HEK293 (cell line): ENCODE data around the gene KCNV2.

Experiments
- CTCF ChIA-PET: fragments of 350-600 bp; formaldehyde crosslinking; extraction: SDS; loops from one replicate; lab custom pipeline; 2021; ENCODE audit warnings: antibody characterized with exemption; lab: Yijun Ruan, JAX
- POLR2A ChIA-PET: fragments of 300-600 bp; formaldehyde crosslinking; extraction: SDS; loops from one replicate; lab custom pipeline; 2020; ENCODE audit warnings: antibody characterized with exemption, inconsistent platforms; lab: Yijun Ruan, JAX
- H3K27ac ChIP-seq: fragments of 200-500 bp; sonication (Bioruptor generic); 2 replicates; pipeline ENCODE4 v1.5.1; 2014; ENCODE audit warnings: low read depth, low read length, control low read depth, inconsistent platforms; ENCODE audit errors: extremely low read depth
- H3K36me3 ChIP-seq, 2 experiments: fragments of 200-500 bp in 1 of 2; sonication (Bioruptor generic) in 1 of 2; 1 replicate in 1 of 2; 2 replicates in 1 of 2; pipeline ENCODE4 v1.5.1; 2014 to 2017; ENCODE audit warnings: inconsistent platforms in 2 of 2, low read length in 2 of 2; ENCODE audit not compliant: control insufficient read depth in 2 of 2, insufficient read depth in 1 of 2
- H3K4me1 ChIP-seq: fragments of 200-500 bp; sonication (Bioruptor generic); 2 replicates; pipeline ENCODE4 v1.5.1; 2014; ENCODE audit warnings: mild to moderate bottlenecking, low read length, inconsistent platforms; ENCODE audit not compliant: control insufficient read depth, insufficient read depth
- H3K4me3 ChIP-seq: 2 replicates; pipeline ENCODE4 v1.5.1; 2011; ENCODE audit warnings: low read depth, mild to moderate bottlenecking, control low read depth, low read length, moderate library complexity
- H3K9me3 ChIP-seq: fragments of 200-500 bp; sonication (Bioruptor generic); 2 replicates; pipeline ENCODE4 v1.5.1; 2014; ENCODE audit warnings: low read depth, low read length, inconsistent platforms; ENCODE audit not compliant: control insufficient read depth, insufficient read depth
- AEBP2 ChIP-seq: fragments of 450-650 bp; formaldehyde crosslinking; IDR thresholded peaks from 2 replicates; pipeline ENCODE4 v1.5.1; 2016; ENCODE audit warnings: missing biosample characterization, missing genetic modification characterization, borderline replicate concordance
- HOXC10 ChIP-seq: sonication (generic); formaldehyde crosslinking; IDR thresholded peaks from 2 replicates; pipeline ENCODE4 v1.8.1; 2023; ENCODE audit warnings: mild to moderate bottlenecking, missing genetic modification reagents
- IKZF3 ChIP-seq: fragments of 450-650 bp; IDR thresholded peaks from 2 replicates; pipeline ENCODE4 v1.5.0; 2018; ENCODE audit warnings: missing biosample characterization, mild to moderate bottlenecking, missing genetic modification characterization, moderate library complexity
- OVOL3 ChIP-seq: fragments of 450-650 bp; formaldehyde crosslinking; IDR thresholded peaks from 2 replicates; pipeline ENCODE4 v1.5.1; 2016; ENCODE audit warnings: missing biosample characterization, missing genetic modification characterization
- REST ChIP-seq: fragments of 450-650 bp; formaldehyde crosslinking; IDR thresholded peaks from 2 replicates; pipeline ENCODE4 v1.5.1; 2016; ENCODE audit warnings: missing biosample characterization, missing genetic modification characterization
- ZIC2 ChIP-seq: fragments of 450-650 bp; formaldehyde crosslinking; IDR thresholded peaks from 2 replicates; pipeline ENCODE4 v1.5.1; 2016; ENCODE audit warnings: missing biosample characterization, missing genetic modification characterization
- ZNF184 ChIP-seq: fragments of 450-650 bp; IDR thresholded peaks from 2 replicates; pipeline ENCODE4 v1.5.1; 2018; ENCODE audit warnings: missing biosample characterization, mild to moderate bottlenecking, missing genetic modification characterization
- ZNF19 ChIP-seq: fragments of 450-650 bp; formaldehyde crosslinking; IDR thresholded peaks from 2 replicates; pipeline ENCODE4; 2016; ENCODE audit warnings: missing biosample characterization, missing genetic modification characterization, low read depth
- ZNF239 ChIP-seq: fragments of 450-650 bp; formaldehyde crosslinking; IDR thresholded peaks from 2 replicates; pipeline ENCODE4 v1.5.1; 2016; ENCODE audit warnings: missing biosample characterization, missing genetic modification characterization
- ZNF26 ChIP-seq: fragments of 450-650 bp; formaldehyde crosslinking; IDR thresholded peaks from 2 replicates; pipeline ENCODE4 v1.5.1; 2016; ENCODE audit warnings: missing biosample characterization, missing genetic modification characterization
- ZNF335 ChIP-seq: fragments of 450-650 bp; formaldehyde crosslinking; conservative IDR thresholded peaks from 2 replicates; pipeline ENCODE4 v1.5.1; 2016; ENCODE audit warnings: missing biosample characterization, missing genetic modification characterization
- ZNF423 ChIP-seq: fragments of 450-650 bp; formaldehyde crosslinking; IDR thresholded peaks from 2 replicates; pipeline ENCODE4 v1.5.1; 2016; ENCODE audit warnings: missing biosample characterization, missing genetic modification characterization
- ZNF473 ChIP-seq: fragments of 450-650 bp; formaldehyde crosslinking; IDR thresholded peaks from 2 replicates; pipeline ENCODE4 v1.5.1; 2017; ENCODE audit warnings: missing biosample characterization, missing genetic modification characterization
- ZNF513 ChIP-seq: fragments of 450-650 bp; IDR thresholded peaks from 2 replicates; pipeline ENCODE4 v1.5.1; 2018; ENCODE audit warnings: missing biosample characterization, missing genetic modification characterization
- ZNF639 ChIP-seq: fragments of 450-650 bp; formaldehyde crosslinking; IDR thresholded peaks from 2 replicates; pipeline ENCODE4 v1.5.1; 2016; ENCODE audit warnings: missing biosample characterization, missing genetic modification characterization
- ZNF677 ChIP-seq: fragments of 450-650 bp; IDR thresholded peaks from 2 replicates; pipeline ENCODE4 v1.5.0; 2018; ENCODE audit warnings: missing biosample characterization, mild to moderate bottlenecking, missing genetic modification characterization, moderate library complexity
- ZNF707 ChIP-seq: fragments of 450-650 bp; formaldehyde crosslinking; IDR thresholded peaks from 2 replicates; pipeline ENCODE4 v1.5.1; 2016; ENCODE audit warnings: missing biosample characterization, missing genetic modification characterization

KCNV2 gene

GRCh38 chr9:2729721-2730120 is 12.4 kb downstream of the KCNV2 start (continued):
- TF ChIP-seq IKZF3 (tag by site-specific recombination) = no peak
- TF ChIP-seq ZNF26 (tag by site-specific recombination) = no peak
- TF ChIP-seq ZNF184 = no peak
- TF ChIP-seq ZNF639 = no peak
- no peak for TF ChIP-seq ZIC2 (tag by site-specific recombination)
- TF ChIP-seq ZNF335 (tag by site-specific recombination) = no peak
- no peak for TF ChIP-seq REST (tag by site-specific recombination)
- no peak for TF ChIP-seq AEBP2 (tag by site-specific recombination)

- Histone ChIP-seq H3K27ac (no peak overlapping the region), H3K4me1 (peaks cover 4% of the 10 kb centered on the region; the same call in 1 of the 2 replicates), H3K36me3 (no peaks in the 10 kb centered on the region), H3K9me3 (no peaks in the 10 kb centered on the region), H3K4me3 (no peak overlapping the region)
- ChIA-PET POLR2A (no interaction called here), CTCF (interaction anchor here (0.5 kb wide), 1 partner anchor 70 kb away, joined by 3 read pairs; no protein-coding TSS in a partner anchor)
- no peak for TF ChIP-seq OVOL3 (tag by site-specific recombination)
- TF ChIP-seq ZNF677 (tag by site-specific recombination) = no peak
- TF ChIP-seq HOXC10 (CRISPR knock-in tag) = no peak
- TF ChIP-seq ZNF707 (tag by site-specific recombination) = no peak
- TF ChIP-seq ZNF184 = no peak
- no peak for TF ChIP-seq ZNF239
- no peak for TF ChIP-seq ZNF473 (tag by site-specific recombination)
- no peak for TF ChIP-seq ZNF19 (tag by site-specific recombination)
- TF ChIP-seq ZNF513 (tag by site-specific recombination) = no peak
- no peak for TF ChIP-seq ZNF423 (tag by site-specific recombination)
Observed at GRCh38 chr9:2730971-2731370, 13.7 kb downstream of the KCNV2 start.
